ENCODE data around the gene TBL3. TPM values are rescaled to one million over a fixed set of nuclear protein-coding genes. Genes with fewer than 3 reads are reported as not detected.

TBL3 gene
- total and polyA plus RNA-seq, 9 of the 15 experiments (the other 6 are each of a cell fraction or from before 2014, with no cell fraction given): 0.97 to 117 (median 24.5) TPM

GRCh38 chr16:2009791-2010510, 38.1 kb downstream of the TBL3 start, which contains the start of gene ZNF598 (continued):
- TF ChIP-seq ZMIZ1 (IDR thresholded peaks at IDR 0.05; ENCODE audit: low read depth in 2 of 2, low read length in 2 of 2): peak in 1 of 2 experiments; percentile 19; a peak in 1 of 4 replicates
- no peak for TF ChIP-seq BCLAF1 (IDR thresholded peaks at IDR 0.05; ENCODE audit: borderline replicate concordance in 1 of 2, control insufficient read depth in 1 of 2, low read depth in 2 of 2, low read length in 1 of 2)
- TF ChIP-seq ZNF121 (CRISPR knock-in tag; conservative IDR thresholded peaks at IDR 0.05): no peak
- no peak for TF ChIP-seq SAFB2 (IDR thresholded peaks at IDR 0.05; ENCODE audit: borderline replicate concordance, low read depth, low read length, severe bottlenecking)
- no peak; the same call in 1 of the 2 replicates for TF ChIP-seq CEBPG (CRISPR knock-in tag; IDR thresholded peaks at IDR 0.05)
- TF ChIP-seq CEBPG (tag; conservative IDR thresholded peaks at IDR 0.05 in 1 of 2, IDR thresholded peaks at IDR 0.05 in 1 of 2): no peak
- TF ChIP-seq SP1 (CRISPR knock-in tag; IDR thresholded peaks at IDR 0.05): peak; percentile 62
- TF ChIP-seq ZNF184 (CRISPR knock-in tag; IDR thresholded peaks at IDR 0.05): no peak
- peak; percentile 73 for TF ChIP-seq GMEB1 (CRISPR knock-in tag; IDR thresholded peaks at IDR 0.05)
- TF ChIP-seq NFATC3 (IDR thresholded peaks at IDR 0.05): no peak
- TF ChIP-seq MYBL2 (IDR thresholded peaks at IDR 0.05; ENCODE audit: low read depth): no peak
- TF ChIP-seq MYBL2 (CRISPR knock-in tag; IDR thresholded peaks at IDR 0.05; ENCODE audit: borderline replicate concordance): no peak
- TF ChIP-seq CREB3L1 (IDR thresholded peaks at IDR 0.05; ENCODE audit: borderline replicate concordance, low read depth): peak; percentile 97
- peak; percentile 64 for TF ChIP-seq CCNT2 (IDR thresholded peaks at IDR 0.05; ENCODE audit: borderline replicate concordance, extremely low read depth, insufficient read length, low read depth, low read length)
- TF ChIP-seq ZBTB1 (CRISPR knock-in tag; IDR thresholded peaks at IDR 0.05; ENCODE audit: borderline replicate concordance, low read depth): no peak
- TF ChIP-seq ZBTB7A (IDR thresholded peaks at IDR 0.05; ENCODE audit: borderline replicate concordance, control insufficient read depth, low read depth, low read length): no peak; the same call in 1 of the 2 replicates
